Tibial nerve (tissue), 4 donors: ENCODE results near the gene ADCY2. TPM values are rescaled to one million over a fixed set of nuclear protein-coding genes. Genes with fewer than 3 reads are reported as not detected.

Experiments
- DNase-seq, 2 donors: peaks; one replicate each; pipeline ENCODE4 v3.0.0-alpha.2; 2019; ENCODE audit warnings: low spot score in 2 of 2
- H3K27ac ChIP-seq, 4 donors: fragments of 200-600 bp; sonication (generic) in 3 of 4; one replicate each; pipeline ENCODE4 v1.5.1; 2017 to 2019; ENCODE audit warnings: mild to moderate bottlenecking in 1 of 4
- H3K27me3 ChIP-seq, 2 donors: fragments of 200-600 bp; sonication (generic) in 1 of 2; one replicate each; pipeline versions ENCODE4 v1.5.1 to v1.6.0; 2017 to 2019
- H3K36me3 ChIP-seq, 3 donors: fragments of 200-600 bp; sonication (generic); one replicate each; pipeline ENCODE4 v1.5.1; 2018 to 2019
- H3K4me1 ChIP-seq, 4 donors: fragments of 200-600 bp; sonication (generic) in 3 of 4; one replicate each; pipeline ENCODE4 v1.5.1; 2017 to 2019
- H3K4me3 ChIP-seq, 4 donors: fragments of 200-600 bp; sonication (generic) in 3 of 4; one replicate each; pipeline ENCODE4 v1.5.1; 2017 to 2019; ENCODE audit warnings: mild to moderate bottlenecking in 1 of 4, moderate library complexity in 1 of 4
- H3K9me3 ChIP-seq, 4 donors: fragments of 200-600 bp; sonication (generic) in 3 of 4; one replicate each; pipeline ENCODE4 v1.5.1; 2017 to 2019
- CTCF ChIP-seq, 5 experiments: fragments of 200-600 bp in 3 of 5; fragments of 450-650 bp in 2 of 5; sonication (generic) in 3 of 5; IDR thresholded peaks; one replicate each; pipeline ENCODE4 v1.5.1; 2016 to 2019; ENCODE audit warnings: antibody characterized with exemption in 5 of 5, mild to moderate bottlenecking in 3 of 5, moderate library complexity in 2 of 5
- EP300 ChIP-seq, 2 donors: sonication (generic); formaldehyde crosslinking; IDR thresholded peaks; one replicate each; pipeline ENCODE4 v1.6.1; 2017; ENCODE audit warnings: antibody characterized with exemption in 2 of 2, mild to moderate bottlenecking in 1 of 2
- POLR2A ChIP-seq, 2 donors: fragments of 450-650 bp; IDR thresholded peaks; one replicate each; pipeline ENCODE4 v1.6.1; 2017; ENCODE audit warnings: antibody characterized with exemption in 2 of 2, mild to moderate bottlenecking in 2 of 2, moderate library complexity in 2 of 2
- WGBS, 2 donors: methylation state at CpG; one replicate each; pipeline ENCODE4 v1.1.5; 2018; 5-methylcytosine and 5-hydroxymethylcytosine counted together
- total RNA-seq, 4 donors: library from RNA; depleted of rRNA; stranded (reverse); fragments of >200 nt; gene quantifications; one replicate each; pipeline ENCODE4 v1.1.0, GENCODE V29; 2016

ADCY2 gene
- total RNA-seq, 4 donors from 2014 or later = 4.2 to 11.8 (median 10.0) TPM

GRCh38 chr5:7678030-7678429 lies 282.1 kb downstream of the ADCY2 start:
- H3K36me3 ChIP-seq = no peaks in the 10 kb centered on the region
- H3K4me3 ChIP-seq = no peak overlapping the region
- H3K9me3 ChIP-seq = no peaks in the 10 kb centered on the region
- 75 to 89% methylated on average over 4 of the region's 4 CpGs for WGBS, 2 donors
- no peaks in the 10 kb centered on the region for H3K27me3 ChIP-seq
- H3K27ac ChIP-seq = no peak overlapping the region
- no peaks in the 10 kb centered on the region for H3K4me1 ChIP-seq
- TF ChIP-seq POLR2A (IDR thresholded peaks at IDR 0.05) (no peak), EP300 (IDR thresholded peaks at IDR 0.05) (no peak), CTCF (IDR thresholded peaks at IDR 0.05) (no peak)
- no peak for DNase-seq

- TF ChIP-seq EP300 (IDR thresholded peaks at IDR 0.05) = no peak
- no peak for TF ChIP-seq CTCF (IDR thresholded peaks at IDR 0.05)
- no peak for TF ChIP-seq POLR2A (IDR thresholded peaks at IDR 0.05)
- DNase-seq = no peak
- Histone ChIP-seq H3K36me3 (no peaks in the 10 kb centered on the region), H3K4me3 (no peak overlapping the region), H3K9me3 (no peaks in the 10 kb centered on the region), H3K4me1 (no peaks in the 10 kb centered on the region), H3K27me3 (no peaks in the 10 kb centered on the region), H3K27ac (no peak overlapping the region)
- WGBS, 2 donors = 86 to 87% methylated on average over 4 of the region's 4 CpGs
Observed at GRCh38 chr5:7679663-7680062, 283.7 kb downstream of the ADCY2 start.

- no peak overlapping the region for H3K27ac ChIP-seq
- WGBS, 2 donors = 85 to 89% methylated on average over 4 of the region's 4 CpGs
Observed at GRCh38 chr5:7680260-7680659, 284.3 kb downstream of the ADCY2 start.

GRCh38 chr5:7682379-7682778 lies 286.4 kb downstream of the ADCY2 start:
- no peak for DNase-seq
- no peaks in the 10 kb centered on the region for H3K9me3 ChIP-seq
- H3K27ac ChIP-seq = no peak overlapping the region
- H3K4me3 ChIP-seq = no peak overlapping the region
- H3K36me3 ChIP-seq = no peaks in the 10 kb centered on the region
- TF ChIP-seq POLR2A (IDR thresholded peaks at IDR 0.05) (no peak), CTCF (IDR thresholded peaks at IDR 0.05) (no peak), EP300 (IDR thresholded peaks at IDR 0.05) (no peak)
- 67 to 78% methylated on average over 3 of the region's 3 CpGs for WGBS, 2 donors
- H3K27me3 ChIP-seq = no peaks in the 10 kb centered on the region
- no peaks in the 10 kb centered on the region for H3K4me1 ChIP-seq

More at GRCh38 chr5:7680260-7680659, 284.3 kb downstream of the ADCY2 start:
- no peak for TF ChIP-seq EP300 (IDR thresholded peaks at IDR 0.05)
- TF ChIP-seq POLR2A (IDR thresholded peaks at IDR 0.05) = no peak
- no peak for TF ChIP-seq CTCF (IDR thresholded peaks at IDR 0.05)
- H3K27me3 ChIP-seq = no peaks in the 10 kb centered on the region
- DNase-seq = no peak
- no peak overlapping the region for H3K4me3 ChIP-seq
- no peaks in the 10 kb centered on the region for H3K4me1 ChIP-seq
- H3K36me3 ChIP-seq = no peaks in the 10 kb centered on the region
- H3K9me3 ChIP-seq = no peaks in the 10 kb centered on the region

- H3K4me3 ChIP-seq = no peak overlapping the region
- H3K27me3 ChIP-seq = no peaks in the 10 kb centered on the region
- WGBS, 2 donors = 86 to 90% methylated on average over 3 of the region's 3 CpGs
- no peaks in the 10 kb centered on the region for H3K9me3 ChIP-seq
- H3K36me3 ChIP-seq = no peaks in the 10 kb centered on the region
- H3K27ac ChIP-seq = no peak overlapping the region
- no peaks in the 10 kb centered on the region for H3K4me1 ChIP-seq
- no peak for DNase-seq
- TF ChIP-seq POLR2A (IDR thresholded peaks at IDR 0.05) = no peak
- no peak for TF ChIP-seq EP300 (IDR thresholded peaks at IDR 0.05)
- no peak for TF ChIP-seq CTCF (IDR thresholded peaks at IDR 0.05)
Observed at GRCh38 chr5:7683753-7684152, 287.8 kb downstream of the ADCY2 start.
